HG03460 (cell line): ENCODE measurements around the gene GPR107.

ENCODE experiments used
- ATAC-seq: cut with Tn5 transposase; IDR thresholded peaks from one replicate; pipeline ENCODE4 v1.9.1; 2021; ENCODE audit not compliant: unreplicated experiment

GPR107 gene

GRCh38 chr9:130128733-130129431 is 75.2 kb downstream of the GPR107 start:
- peak; percentile 51 for ATAC-seq

GRCh38 chr9:130129432-130130061 is 75.8 kb downstream of the GPR107 start:
- ATAC-seq: no peak

- ATAC-seq: no peak
These were observed 79.0 kb downstream of the GPR107 start for GRCh38 chr9:130132746-130133145.

GRCh38 chr9:130137081-130137640 is 83.5 kb downstream of the GPR107 start:
- no peak for ATAC-seq

GRCh38 chr9:130137641-130138081 is 84.0 kb downstream of the GPR107 start:
- no peak for ATAC-seq

- ATAC-seq: no peak
These were observed 84.5 kb downstream of the GPR107 start for GRCh38 chr9:130138171-130138653.

- no peak for ATAC-seq
These were observed 85.1 kb downstream of the GPR107 start for GRCh38 chr9:130138791-130139190.

- no peak for ATAC-seq
These were observed 85.5 kb downstream of the GPR107 start for GRCh38 chr9:130139251-130139650.

- no peak for ATAC-seq
These were observed 87.0 kb downstream of the GPR107 start for GRCh38 chr9:130140706-130141105.

GRCh38 chr9:130142056-130142455 is 88.3 kb downstream of the GPR107 start:
- no peak for ATAC-seq

GRCh38 chr9:130142641-130143040 is 88.9 kb downstream of the GPR107 start:
- no peak for ATAC-seq

GRCh38 chr9:130143279-130143893 is 89.7 kb downstream of the GPR107 start:
- ATAC-seq: no peak

GRCh38 chr9:130143958-130144366 is 90.3 kb downstream of the GPR107 start:
- ATAC-seq: no peak

- no peak for ATAC-seq
These were observed 91.0 kb downstream of the GPR107 start for GRCh38 chr9:130144703-130145102.

GRCh38 chr9:130145658-130146057 is 92.0 kb downstream of the GPR107 start:
- no peak for ATAC-seq

- ATAC-seq: no peak
These were observed 93.5 kb downstream of the GPR107 start for GRCh38 chr9:130147198-130147597.

GRCh38 chr9:130147910-130148309 is 94.2 kb downstream of the GPR107 start:
- no peak for ATAC-seq

- no peak for ATAC-seq
These were observed 95.3 kb downstream of the GPR107 start for GRCh38 chr9:130149031-130149430.

GRCh38 chr9:130149654-130150286 is 96.1 kb downstream of the GPR107 start:
- no peak for ATAC-seq

GRCh38 chr9:130150779-130151382 is 97.2 kb downstream of the GPR107 start:
- ATAC-seq: no peak

GRCh38 chr9:130154816-130155215 is 101.1 kb downstream of the GPR107 start:
- ATAC-seq: no peak
